ENCODE results near the gene JAKMIP1. TPM values are rescaled to one million over a fixed set of nuclear protein-coding genes. Genes with fewer than 3 reads are reported as not detected.

JAKMIP1 gene
- total RNA-seq, 1 donor from 2014 or later = 0.54 TPM

- Mint-ChIP-seq H3K36me3 (ENCODE audit: low read depth) (no peaks in the 10 kb centered on the region), H3K4me3 (no peak overlapping the region), H3K27ac (ENCODE audit: unreplicated experiment) (no peak overlapping the region), H3K27me3 (ENCODE audit: low read depth) (peaks cover 2% of the 10 kb centered on the region), H3K4me1 (no peaks in the 10 kb centered on the region), H3K9me3 (no peaks in the 10 kb centered on the region)
- DNase-seq (ENCODE audit: low read depth, low spot score) = no peak
- no peak for TF ChIP-seq CTCF (conservative IDR thresholded peaks at IDR 0.05)
Measured at GRCh38 chr4:6049985-6050384, 150.4 kb downstream of the JAKMIP1 start.

GRCh38 chr4:6049278-6049677 lies 151.1 kb downstream of the JAKMIP1 start:
- no peak for DNase-seq (ENCODE audit: low read depth, low spot score)
- Mint-ChIP-seq H3K9me3 (no peaks in the 10 kb centered on the region), H3K27ac (ENCODE audit: unreplicated experiment) (no peak overlapping the region), H3K36me3 (ENCODE audit: low read depth) (no peaks in the 10 kb centered on the region), H3K27me3 (ENCODE audit: low read depth) (peaks cover 5% of the 10 kb centered on the region), H3K4me3 (no peak overlapping the region), H3K4me1 (no peaks in the 10 kb centered on the region)
- no peak for TF ChIP-seq CTCF (conservative IDR thresholded peaks at IDR 0.05)

GRCh38 chr4:6048537-6048936 lies 151.8 kb downstream of the JAKMIP1 start:
- Mint-ChIP-seq H3K9me3 (no peaks in the 10 kb centered on the region), H3K27ac (ENCODE audit: unreplicated experiment) (no peak overlapping the region), H3K4me3 (no peak overlapping the region), H3K36me3 (ENCODE audit: low read depth) (no peaks in the 10 kb centered on the region), H3K27me3 (ENCODE audit: low read depth) (peaks cover 5% of the 10 kb centered on the region), H3K4me1 (no peaks in the 10 kb centered on the region)
- TF ChIP-seq CTCF (conservative IDR thresholded peaks at IDR 0.05) = no peak
- DNase-seq (ENCODE audit: low read depth, low spot score) = no peak

GRCh38 chr4:6047130-6047673 lies 153.1 kb downstream of the JAKMIP1 start:
- no peak for DNase-seq (ENCODE audit: low read depth, low spot score)
- Mint-ChIP-seq H3K4me3 (no peak overlapping the region), H3K27me3 (ENCODE audit: low read depth) (peaks cover 9% of the 10 kb centered on the region), H3K27ac (ENCODE audit: unreplicated experiment) (no peak overlapping the region), H3K4me1 (no peaks in the 10 kb centered on the region), H3K9me3 (no peaks in the 10 kb centered on the region), H3K36me3 (ENCODE audit: low read depth) (no peaks in the 10 kb centered on the region)
- no peak for TF ChIP-seq CTCF (conservative IDR thresholded peaks at IDR 0.05)

- H3K27me3 Mint-ChIP-seq (ENCODE audit: low read depth) = peaks cover 10% of the 10 kb centered on the region
Measured at GRCh38 chr4:6046526-6047129, 153.7 kb downstream of the JAKMIP1 start.

More at GRCh38 chr4:6046526-6047129, 153.7 kb downstream of the JAKMIP1 start:
- H3K4me1 Mint-ChIP-seq = no peaks in the 10 kb centered on the region
- no peak overlapping the region for H3K27ac Mint-ChIP-seq (ENCODE audit: unreplicated experiment)
- H3K9me3 Mint-ChIP-seq = no peaks in the 10 kb centered on the region
- DNase-seq (ENCODE audit: low read depth, low spot score) = no peak
- no peaks in the 10 kb centered on the region for H3K36me3 Mint-ChIP-seq (ENCODE audit: low read depth)
- H3K4me3 Mint-ChIP-seq = no peak overlapping the region
- TF ChIP-seq CTCF (conservative IDR thresholded peaks at IDR 0.05) = no peak
